GM23338 (cell line): ENCODE data around the gene DCBLD2.

ENCODE experiments used
- CTCF ChIP-seq, 2 experiments: fragments of 200-600 bp in 1 of 2; sonication (generic) in 1 of 2; conservative IDR thresholded peaks; 2 replicates each; pipeline versions ENCODE4 v1.5.1 to v1.6.1; 2016 to 2017; ENCODE audit warnings: antibody characterized with exemption in 2 of 2, low read depth in 2 of 2, mild to moderate bottlenecking in 2 of 2, moderate library complexity in 1 of 2
- EZH2 ChIP-seq: fragments of 200-600 bp; sonication (generic); IDR thresholded peaks from one replicate; pipeline ENCODE4 v1.8.0; 2017; ENCODE audit warnings: antibody characterized with exemption, mild to moderate bottlenecking, low read depth; ENCODE audit not compliant: unreplicated experiment
- NANOG ChIP-seq: IDR thresholded peaks from 2 replicates; pipeline ENCODE4 v1.6.1; 2016; ENCODE audit warnings: antibody characterized with exemption, borderline replicate concordance
- POLR2AphosphoS5 ChIP-seq: IDR thresholded peaks from 2 replicates; pipeline ENCODE4 v1.6.1; 2016; ENCODE audit warnings: antibody characterized with exemption, low read depth
- ZNF331 ChIP-seq: fragments of 250-450 bp; sonication (Bioruptor Pico); IDR thresholded peaks from 2 replicates; pipeline ENCODE4 v1.5.0; 2020; ENCODE audit warnings: low read depth, mild to moderate bottlenecking, moderate library complexity
- TF ChIP-seq, protein P1 (sequence below): IDR thresholded peaks from one replicate; pipeline ENCODE4 v1.6.1; 2018; ENCODE audit warnings: antibody characterized with exemption; ENCODE audit not compliant: unreplicated experiment

- TF ChIP-seq CTCF (conservative IDR thresholded peaks at IDR 0.05; ENCODE audit: low read depth in 2 of 2) (no peak), POLR2AphosphoS5 (no peak), EZH2 (no peak), ZNF331 (CRISPR knock-in tag) (no peak), NANOG (no peak)
- TF ChIP-seq, protein P1, sequence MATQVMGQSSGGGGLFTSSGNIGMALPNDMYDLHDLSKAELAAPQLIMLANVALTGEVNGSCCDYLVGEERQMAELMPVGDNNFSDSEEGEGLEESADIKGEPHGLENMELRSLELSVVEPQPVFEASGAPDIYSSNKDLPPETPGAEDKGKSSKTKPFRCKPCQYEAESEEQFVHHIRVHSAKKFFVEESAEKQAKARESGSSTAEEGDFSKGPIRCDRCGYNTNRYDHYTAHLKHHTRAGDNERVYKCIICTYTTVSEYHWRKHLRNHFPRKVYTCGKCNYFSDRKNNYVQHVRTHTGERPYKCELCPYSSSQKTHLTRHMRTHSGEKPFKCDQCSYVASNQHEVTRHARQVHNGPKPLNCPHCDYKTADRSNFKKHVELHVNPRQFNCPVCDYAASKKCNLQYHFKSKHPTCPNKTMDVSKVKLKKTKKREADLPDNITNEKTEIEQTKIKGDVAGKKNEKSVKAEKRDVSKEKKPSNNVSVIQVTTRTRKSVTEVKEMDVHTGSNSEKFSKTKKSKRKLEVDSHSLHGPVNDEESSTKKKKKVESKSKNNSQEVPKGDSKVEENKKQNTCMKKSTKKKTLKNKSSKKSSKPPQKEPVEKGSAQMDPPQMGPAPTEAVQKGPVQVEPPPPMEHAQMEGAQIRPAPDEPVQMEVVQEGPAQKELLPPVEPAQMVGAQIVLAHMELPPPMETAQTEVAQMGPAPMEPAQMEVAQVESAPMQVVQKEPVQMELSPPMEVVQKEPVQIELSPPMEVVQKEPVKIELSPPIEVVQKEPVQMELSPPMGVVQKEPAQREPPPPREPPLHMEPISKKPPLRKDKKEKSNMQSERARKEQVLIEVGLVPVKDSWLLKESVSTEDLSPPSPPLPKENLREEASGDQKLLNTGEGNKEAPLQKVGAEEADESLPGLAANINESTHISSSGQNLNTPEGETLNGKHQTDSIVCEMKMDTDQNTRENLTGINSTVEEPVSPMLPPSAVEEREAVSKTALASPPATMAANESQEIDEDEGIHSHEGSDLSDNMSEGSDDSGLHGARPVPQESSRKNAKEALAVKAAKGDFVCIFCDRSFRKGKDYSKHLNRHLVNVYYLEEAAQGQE = no peak
Observed at GRCh38 chr3:98890181-98890835, 11.2 kb downstream of the DCBLD2 start.
